ENCODE results near the gene NACC2. TPM values are rescaled to one million over a fixed set of nuclear protein-coding genes. Genes with fewer than 3 reads are reported as not detected.

The NACC2 gene
- total RNA-seq, 4 donors from 2014 or later: 22.9 to 37.6 (median 24.8) TPM

GRCh38 chr9:136083558-136084062 lies 11.5 kb downstream of the NACC2 start:
- no peak for TF ChIP-seq CTCF (IDR thresholded peaks at IDR 0.05)
- DNase-seq (ENCODE audit: low spot score) (no peak), ATAC-seq (ENCODE audit: low FRiP score) (no peak)

- ATAC-seq (ENCODE audit: low FRiP score) (no peak), DNase-seq (ENCODE audit: low spot score) (no peak)
- no peak for TF ChIP-seq CTCF (IDR thresholded peaks at IDR 0.05)
Observed at GRCh38 chr9:136082496-136083361, 12.4 kb downstream of the NACC2 start.

- ATAC-seq (ENCODE audit: low FRiP score) (no peak), DNase-seq (ENCODE audit: low spot score) (no peak)
- no peak for TF ChIP-seq CTCF (IDR thresholded peaks at IDR 0.05)
Observed at GRCh38 chr9:136081826-136082495, 13.1 kb downstream of the NACC2 start.

DNA sequence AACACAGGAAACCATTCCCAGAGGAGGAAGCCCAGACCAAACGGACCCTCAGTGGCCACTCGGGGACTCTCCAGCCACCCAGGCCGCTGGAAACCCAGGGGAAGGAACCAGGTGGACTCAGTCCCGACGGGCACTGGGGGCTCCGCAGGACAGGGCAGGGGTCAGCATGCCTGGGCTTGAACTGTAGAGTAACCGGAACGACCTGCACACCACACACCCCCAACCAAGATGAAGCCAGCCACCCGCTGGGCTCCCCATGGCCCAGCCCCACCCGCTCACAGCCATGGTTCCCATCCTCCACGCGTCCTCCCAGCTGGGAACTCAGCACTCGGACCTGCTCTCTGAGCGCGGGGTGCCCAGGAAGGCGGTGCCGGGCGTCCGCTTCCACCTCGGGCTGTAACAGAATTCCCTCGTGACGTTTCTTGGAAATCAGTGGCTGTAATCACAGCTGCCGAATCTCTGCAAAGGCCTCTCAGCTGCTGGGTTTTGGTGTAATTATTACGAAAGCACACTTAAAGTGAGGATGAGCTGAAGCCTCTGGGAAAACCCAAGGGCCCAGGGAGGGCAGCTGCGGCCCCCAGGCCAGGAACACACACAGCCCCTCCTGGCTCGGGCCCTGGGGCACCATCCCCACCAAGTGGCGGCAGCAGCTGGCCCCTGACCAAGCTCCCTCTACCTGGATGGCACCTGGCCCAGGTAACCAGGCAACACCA lies 13.8 kb downstream of the NACC2 start:
- DNase-seq (ENCODE audit: low spot score) (no peak), ATAC-seq (ENCODE audit: low FRiP score) (peak; percentile 19)
- no peak for TF ChIP-seq CTCF (IDR thresholded peaks at IDR 0.05)

- TF ChIP-seq CTCF (IDR thresholded peaks at IDR 0.05): no peak
- no peak for ATAC-seq (ENCODE audit: low FRiP score)
- no peak for DNase-seq (ENCODE audit: low spot score)
Observed at GRCh38 chr9:136080716-136081112, 14.4 kb downstream of the NACC2 start.

DNA sequence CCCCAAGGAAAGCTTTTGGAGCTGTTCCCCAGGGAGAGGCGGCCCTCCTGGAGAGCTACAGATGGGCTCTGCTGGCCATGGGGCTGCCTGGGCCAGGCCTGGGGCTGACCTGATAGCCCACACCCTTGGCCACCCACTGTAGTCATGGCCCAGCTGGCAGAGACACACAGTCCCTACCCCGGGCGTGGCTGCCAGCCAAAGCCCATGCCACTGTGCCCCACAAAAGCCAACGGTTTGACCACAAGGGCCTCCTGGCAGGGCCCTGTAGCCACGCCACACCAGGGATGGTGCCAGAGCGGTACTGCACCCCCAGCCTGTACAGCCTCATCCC lies 15.2 kb downstream of the NACC2 start:
- no peak for DNase-seq (ENCODE audit: low spot score)
- no peak for TF ChIP-seq CTCF (IDR thresholded peaks at IDR 0.05)
- ATAC-seq (ENCODE audit: low FRiP score): no peak

Data from omental fat pad (tissue), 4 donors.